ENCODE measurements around the gene NLRP14. TPM values are rescaled to one million over a fixed set of nuclear protein-coding genes. Genes with fewer than 3 reads are reported as not detected.

NLRP14 gene, protein sequence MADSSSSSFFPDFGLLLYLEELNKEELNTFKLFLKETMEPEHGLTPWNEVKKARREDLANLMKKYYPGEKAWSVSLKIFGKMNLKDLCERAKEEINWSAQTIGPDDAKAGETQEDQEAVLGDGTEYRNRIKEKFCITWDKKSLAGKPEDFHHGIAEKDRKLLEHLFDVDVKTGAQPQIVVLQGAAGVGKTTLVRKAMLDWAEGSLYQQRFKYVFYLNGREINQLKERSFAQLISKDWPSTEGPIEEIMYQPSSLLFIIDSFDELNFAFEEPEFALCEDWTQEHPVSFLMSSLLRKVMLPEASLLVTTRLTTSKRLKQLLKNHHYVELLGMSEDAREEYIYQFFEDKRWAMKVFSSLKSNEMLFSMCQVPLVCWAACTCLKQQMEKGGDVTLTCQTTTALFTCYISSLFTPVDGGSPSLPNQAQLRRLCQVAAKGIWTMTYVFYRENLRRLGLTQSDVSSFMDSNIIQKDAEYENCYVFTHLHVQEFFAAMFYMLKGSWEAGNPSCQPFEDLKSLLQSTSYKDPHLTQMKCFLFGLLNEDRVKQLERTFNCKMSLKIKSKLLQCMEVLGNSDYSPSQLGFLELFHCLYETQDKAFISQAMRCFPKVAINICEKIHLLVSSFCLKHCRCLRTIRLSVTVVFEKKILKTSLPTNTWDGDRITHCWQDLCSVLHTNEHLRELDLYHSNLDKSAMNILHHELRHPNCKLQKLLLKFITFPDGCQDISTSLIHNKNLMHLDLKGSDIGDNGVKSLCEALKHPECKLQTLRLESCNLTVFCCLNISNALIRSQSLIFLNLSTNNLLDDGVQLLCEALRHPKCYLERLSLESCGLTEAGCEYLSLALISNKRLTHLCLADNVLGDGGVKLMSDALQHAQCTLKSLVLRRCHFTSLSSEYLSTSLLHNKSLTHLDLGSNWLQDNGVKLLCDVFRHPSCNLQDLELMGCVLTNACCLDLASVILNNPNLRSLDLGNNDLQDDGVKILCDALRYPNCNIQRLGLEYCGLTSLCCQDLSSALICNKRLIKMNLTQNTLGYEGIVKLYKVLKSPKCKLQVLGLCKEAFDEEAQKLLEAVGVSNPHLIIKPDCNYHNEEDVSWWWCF
- 0.24 and 0.34 TPM in 2 replicates for total RNA-seq

DNA sequence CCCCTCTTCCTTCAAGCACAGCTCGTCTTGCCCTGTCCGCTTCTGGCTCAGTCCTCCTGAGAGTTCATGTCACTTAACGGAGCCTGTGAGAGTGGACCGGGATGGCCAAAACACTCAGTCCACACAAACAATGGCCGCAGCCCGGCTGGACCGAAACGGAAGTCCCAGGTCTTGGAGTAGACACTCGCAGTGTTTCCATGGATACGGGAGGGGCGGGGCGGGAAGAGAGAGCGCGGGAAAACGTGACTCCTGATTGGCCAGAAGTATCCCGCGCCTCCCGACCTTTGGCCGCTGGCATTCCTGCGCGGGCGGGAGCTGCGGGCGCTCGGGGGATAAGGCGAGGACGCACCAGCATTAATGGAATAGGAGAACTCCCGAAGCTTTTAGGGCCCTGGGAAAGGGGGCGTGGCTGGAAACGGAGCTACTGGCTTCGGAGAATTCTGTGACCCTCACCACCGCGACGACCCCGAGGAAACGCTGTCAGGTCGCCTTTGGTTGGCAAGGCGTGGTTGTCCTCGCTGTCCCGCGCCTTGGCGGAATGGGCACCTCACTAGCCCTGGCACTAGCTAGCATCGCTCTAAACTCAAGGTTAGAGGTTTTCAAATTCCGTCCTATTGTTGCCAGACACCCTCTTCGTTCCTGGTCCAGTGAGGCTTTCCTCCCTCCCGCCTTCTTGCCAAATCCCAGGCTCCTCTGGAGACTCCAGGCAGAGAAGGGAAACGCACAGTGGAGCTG lies at the start of gene NLRP14, which contains the start of gene ZNF214:
Gene NLRP14 (plus strand): TSS at position 297 of the 735 bp plus-strand sequence. CDS start 18,108 bp downstream, outside the sequence.
Gene ZNF214 (minus strand): TSS at position 164 of the 735 bp plus-strand sequence. CDS start 17,511 bp downstream, outside the sequence.
- intact Hi-C loops (cut with micrococcal nuclease), result no loop called here

DNA sequence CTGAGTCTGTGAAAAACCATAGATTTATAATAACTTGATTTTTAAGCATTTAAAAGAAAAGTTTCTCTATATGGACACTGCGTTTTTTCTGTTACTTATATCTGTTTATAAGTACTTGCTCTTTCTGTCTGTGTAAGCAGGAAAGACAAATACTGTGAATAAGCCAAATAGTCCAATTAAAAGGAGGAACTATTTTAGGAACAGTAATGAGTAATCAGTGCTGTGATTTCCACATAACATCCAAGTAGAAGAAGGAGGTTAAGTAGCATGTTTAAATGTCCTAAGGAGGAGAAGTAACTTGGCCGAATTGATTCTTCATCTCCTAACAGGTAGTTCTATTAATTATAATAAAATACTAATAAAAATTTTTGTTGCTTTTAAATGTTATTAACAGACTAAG lies 40.9 kb upstream of the NLRP14 start:
- intact Hi-C loops (cut with micrococcal nuclease), result no loop called here

DNA sequence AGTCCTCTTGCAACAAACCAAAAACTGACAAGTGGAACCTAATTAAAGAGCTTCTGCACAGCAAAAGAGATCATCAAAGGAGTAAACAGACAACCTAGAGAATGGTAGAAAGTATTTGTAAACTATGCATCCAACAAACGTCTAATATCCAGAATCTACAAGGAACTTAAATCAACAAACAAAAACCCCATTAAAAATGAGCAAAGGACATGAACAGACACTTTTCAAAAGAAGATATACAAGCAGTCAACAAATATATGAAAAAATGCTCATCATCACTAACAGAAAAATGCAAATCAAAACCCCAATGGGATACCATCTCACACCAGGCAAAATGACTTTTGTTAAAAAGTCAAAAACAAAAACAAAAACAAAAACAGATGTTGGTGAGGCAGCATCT lies 33.8 kb upstream of the NLRP14 start:
- intact Hi-C loops (cut with micrococcal nuclease), result no loop called here

DNA sequence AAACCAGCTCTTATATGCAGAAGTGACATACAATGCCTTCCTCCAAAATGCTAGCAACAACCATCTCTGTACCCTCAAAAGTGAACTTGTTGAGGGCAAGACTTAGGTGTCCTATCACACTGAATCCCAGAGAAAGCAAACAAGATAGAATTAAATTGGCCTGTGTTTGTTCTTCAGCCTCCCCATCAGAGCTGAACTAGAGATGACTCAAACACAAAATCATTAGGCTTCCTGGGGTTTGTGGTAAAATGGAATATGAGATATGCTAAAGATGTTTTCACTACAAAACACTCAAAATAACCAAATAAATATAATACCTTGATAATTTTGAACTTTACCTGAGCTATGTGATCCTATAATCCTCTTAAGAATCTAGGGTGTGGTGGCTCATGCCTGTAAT lies 31.8 kb upstream of the NLRP14 start:
- intact Hi-C loops (cut with micrococcal nuclease), result no loop called here

DNA sequence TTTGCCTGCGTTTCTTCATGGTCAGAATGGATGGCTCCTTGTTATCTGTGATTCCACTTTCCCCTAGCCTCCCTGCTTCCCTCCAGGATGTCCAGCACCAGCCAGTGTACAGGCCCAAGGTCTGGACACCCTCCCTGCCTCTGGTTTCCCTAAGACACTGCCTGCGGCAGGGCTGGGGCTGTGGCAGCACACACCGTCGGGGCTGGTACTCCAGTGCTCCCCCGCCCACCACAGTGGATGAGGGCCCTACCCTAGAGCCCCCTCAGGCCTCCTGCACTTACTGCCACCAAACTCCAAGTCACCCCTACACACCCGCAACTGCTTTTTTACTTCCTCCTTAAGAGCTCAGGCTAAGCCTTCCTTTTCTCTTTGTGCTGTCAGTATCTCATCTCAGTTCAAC lies 29.1 kb upstream of the NLRP14 start:
- intact Hi-C loops (cut with micrococcal nuclease), result no loop called here

DNA sequence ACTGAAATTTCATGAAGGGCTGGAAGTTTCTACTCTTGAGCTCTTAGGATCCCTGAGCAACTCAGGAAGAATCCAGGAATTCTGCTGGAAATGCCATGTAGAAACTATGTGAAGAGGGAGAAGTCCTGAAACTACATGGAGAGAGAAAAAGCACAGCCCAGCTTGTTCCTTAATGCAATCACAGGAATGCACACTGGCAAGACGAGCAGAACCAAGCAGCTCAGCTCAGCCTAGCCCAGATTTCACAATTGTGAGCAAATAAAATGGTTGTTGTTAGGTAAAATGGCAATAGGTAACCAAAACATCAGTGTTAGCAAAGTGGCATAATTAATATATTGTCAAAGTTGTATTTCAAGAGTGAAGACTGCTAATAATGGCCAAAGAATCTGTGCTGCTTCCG lies 28.3 kb upstream of the NLRP14 start:
- intact Hi-C loops (cut with micrococcal nuclease), result no loop called here

DNA sequence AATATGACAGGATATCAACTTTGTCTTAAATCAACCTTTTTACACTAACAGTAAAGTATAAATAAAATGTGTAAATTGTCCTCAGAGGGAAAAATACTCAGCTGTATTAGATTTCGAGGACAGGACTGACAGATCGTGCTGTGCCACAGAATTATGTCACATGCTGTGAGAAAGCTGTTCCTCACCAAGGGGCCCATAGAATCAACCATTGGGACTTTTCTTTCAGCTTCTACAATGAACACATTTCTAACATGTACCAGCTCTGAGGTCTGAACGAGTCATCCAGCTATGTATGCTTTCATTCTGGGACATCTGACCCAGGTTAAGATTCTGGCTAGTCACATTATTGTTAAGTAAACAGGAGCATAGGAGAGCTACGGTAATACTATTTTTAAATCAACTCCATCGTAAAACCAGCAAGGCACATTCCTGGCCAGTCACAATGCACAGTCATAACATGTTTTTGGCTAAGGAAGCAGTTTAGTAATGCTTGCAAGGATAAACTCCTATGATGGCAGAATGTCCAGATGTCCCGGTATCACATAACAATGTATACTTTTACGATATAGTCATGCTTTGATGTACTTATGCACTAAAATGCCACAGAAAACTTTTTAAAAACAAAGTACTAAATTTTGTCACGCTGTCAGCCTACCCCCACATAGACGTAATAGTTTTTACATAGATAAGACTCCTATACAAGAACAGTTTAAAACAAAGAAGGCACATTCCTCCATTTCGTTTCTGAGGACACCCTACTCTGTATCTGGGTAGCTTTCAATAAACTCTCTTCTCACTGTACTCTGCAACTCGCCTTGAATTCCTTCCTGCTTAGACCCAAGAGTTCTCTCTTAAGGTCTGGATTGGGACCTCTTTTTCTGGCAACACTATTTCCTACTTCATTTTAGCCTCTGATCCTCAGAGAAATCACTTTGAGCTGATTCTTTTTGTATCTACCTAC lies 27.5 kb upstream of the NLRP14 start:
- intact Hi-C loops (cut with micrococcal nuclease), result no loop called here

DNA sequence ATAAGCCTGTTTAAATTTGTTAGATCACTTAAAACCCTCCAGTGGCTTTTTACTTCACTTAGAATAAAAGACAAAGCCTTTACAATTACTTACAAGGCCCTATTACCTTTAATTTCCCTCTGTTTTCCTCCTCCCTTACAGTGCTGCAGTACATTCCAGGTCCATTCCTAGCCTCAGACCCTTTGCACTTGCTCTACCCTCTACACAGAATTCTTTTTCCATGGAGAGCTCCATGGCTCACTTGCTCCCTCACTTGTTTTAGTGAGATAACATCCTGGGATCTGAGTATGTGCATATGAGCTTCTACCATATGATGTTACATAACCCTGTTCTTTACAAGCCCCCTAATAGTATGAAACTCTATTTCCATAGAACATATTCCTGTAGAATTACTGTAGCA lies 24.6 kb upstream of the NLRP14 start:
- intact Hi-C loops (cut with micrococcal nuclease), result no loop called here

DNA sequence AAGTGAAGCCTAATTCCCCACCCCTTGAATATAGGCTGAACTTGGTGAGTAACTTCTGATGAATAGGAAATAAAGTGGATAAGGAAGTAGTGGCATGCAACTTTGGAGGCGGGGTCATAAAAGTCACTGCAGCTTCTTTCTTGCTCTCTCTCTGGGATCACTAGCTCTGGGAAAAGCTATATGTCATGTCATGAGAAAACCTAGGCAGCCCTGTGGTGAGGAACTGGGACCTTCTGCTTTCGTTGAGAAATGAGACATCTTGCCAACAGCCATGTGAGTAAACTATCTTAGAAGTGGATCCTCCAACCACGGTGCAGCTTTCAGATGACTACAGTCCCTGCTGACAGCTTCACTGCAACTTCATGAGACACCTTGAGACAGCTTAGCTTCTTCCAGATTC lies 15.8 kb upstream of the NLRP14 start:
- intact Hi-C loops (cut with micrococcal nuclease), result no loop called here

DNA sequence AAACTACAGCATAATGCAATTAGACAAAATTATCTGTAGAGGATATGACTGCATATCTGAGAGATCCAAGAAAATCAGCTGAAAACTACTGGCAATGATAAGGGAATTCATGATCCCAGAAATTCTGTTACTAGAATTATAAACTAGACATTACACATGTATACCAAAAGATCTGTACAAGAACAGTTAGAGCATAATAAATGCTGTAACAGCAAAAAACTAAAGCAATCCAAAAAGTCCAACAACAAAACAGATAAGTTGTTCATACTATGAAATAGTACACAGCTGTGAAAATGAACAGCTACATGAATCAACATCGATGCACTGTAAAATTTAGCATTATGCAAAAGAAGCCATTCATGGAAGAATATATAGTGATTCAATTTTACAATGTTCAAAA lies 6.2 kb upstream of the NLRP14 start:
- intact Hi-C loops (cut with micrococcal nuclease), result no loop called here

DNA sequence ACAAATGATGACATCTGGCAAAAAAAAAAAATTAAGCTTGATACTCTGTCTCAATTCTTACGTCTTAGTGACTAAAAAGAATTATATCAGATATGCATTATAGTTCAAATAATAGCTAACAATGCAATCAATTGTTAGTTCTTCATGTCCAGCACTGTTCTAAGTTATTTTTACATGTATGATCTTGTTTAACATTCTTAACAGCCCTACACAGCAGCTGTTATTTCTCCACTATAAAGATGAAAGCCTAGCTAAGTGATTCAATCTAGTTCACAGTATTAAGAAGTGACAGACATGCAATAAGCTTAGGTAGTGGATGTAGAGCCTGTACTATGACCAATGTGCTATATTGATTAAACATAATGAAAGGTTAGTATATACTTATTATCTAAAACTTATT lies 4.3 kb upstream of the NLRP14 start:
- intact Hi-C loops (cut with micrococcal nuclease), result no loop called here

DNA sequence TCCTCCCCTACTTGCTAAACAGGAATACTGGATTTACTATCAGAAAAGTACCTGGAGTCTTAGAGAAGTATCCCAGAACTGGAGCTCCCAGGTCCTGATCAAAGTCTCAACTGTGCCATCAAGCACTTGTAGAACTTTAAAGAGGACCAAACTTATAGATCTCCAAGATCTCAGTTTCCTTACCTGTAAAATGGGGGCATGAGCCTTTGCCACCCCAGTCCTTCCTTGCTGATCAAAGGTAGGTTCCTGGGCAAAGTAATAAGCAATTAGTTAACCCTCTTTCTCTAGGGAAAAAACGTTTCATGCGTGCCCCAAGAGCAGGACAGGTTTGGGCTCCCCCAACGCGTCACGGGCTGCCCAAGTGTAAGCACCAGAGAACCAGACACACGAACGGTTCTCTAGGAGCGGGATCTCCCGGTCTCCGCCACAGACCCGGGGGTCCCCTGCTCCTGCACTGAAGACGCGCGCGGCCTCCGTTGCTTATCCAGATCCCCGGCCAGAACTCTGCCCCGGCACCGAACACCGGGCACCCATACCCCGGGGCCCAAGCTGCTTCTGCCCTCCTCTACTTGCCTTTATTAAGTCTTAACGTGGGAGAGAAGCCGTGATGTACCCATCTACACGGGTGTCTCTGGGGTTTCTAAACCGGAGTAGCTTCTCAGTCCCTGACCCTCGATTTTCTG lies 638 bp upstream of the NLRP14 start:
- intact Hi-C loops (cut with micrococcal nuclease), result no loop called here

DNA sequence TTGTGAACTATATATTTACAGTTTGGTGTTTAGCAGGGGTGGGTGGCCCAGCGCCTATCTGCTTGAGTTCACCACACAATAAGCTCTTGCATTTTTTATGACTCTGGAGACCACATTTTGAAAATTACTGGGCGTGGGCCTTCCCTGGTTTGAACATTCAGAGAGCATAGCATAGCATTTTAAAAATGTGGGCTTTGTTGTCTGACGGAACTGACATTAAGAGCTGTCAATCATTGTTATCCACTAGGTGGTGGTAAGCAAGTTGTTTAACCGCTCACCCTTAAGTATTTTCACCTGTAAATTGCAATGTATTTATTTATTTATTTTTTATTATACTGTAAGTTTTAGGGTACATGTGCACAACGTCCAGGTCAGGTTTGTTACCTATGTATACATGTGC lies 1.0 kb downstream of the NLRP14 start:
- intact Hi-C loops (cut with micrococcal nuclease), result no loop called here

DNA sequence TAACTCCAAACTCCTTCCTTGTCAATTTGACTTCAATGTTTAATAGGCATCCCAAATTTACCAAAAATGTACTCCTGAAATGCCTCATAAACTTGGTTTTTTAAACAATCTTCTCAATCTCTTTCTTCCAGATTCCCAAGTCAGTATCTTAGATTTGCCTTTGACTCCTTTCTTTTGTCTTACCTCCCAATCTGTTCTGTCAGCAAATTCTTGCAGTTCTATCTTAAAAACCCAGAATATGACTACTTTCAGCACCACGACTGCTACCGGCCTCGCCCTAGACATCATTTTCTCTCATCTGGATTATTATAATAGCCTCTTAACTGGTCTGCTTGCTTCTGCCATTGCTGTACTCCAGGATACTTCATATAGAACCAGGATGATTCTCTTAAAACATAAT lies 7.9 kb downstream of the NLRP14 start:
- intact Hi-C loops (cut with micrococcal nuclease), result no loop called here

DNA sequence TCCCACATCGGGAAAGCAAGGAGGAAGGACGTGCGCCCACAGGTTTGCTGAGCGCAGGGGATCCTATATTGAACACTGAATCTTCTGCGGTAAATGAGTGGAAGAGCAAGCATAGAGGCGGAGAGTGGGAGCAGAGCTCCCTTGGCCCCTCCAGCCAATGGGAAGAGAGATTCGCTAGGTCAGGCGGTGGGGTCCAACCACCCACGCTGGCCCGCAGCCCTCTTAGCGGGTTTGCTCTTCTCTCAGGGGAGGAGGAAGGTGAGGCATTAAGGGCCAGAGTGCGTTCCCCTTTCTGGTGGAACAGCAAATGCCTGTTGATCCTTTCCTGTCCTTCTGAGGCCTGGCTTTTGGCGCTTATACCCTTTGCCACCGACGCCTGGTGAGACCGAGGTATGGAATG lies 10.6 kb downstream of the NLRP14 start:
- intact Hi-C loops (cut with micrococcal nuclease), result no loop called here

DNA sequence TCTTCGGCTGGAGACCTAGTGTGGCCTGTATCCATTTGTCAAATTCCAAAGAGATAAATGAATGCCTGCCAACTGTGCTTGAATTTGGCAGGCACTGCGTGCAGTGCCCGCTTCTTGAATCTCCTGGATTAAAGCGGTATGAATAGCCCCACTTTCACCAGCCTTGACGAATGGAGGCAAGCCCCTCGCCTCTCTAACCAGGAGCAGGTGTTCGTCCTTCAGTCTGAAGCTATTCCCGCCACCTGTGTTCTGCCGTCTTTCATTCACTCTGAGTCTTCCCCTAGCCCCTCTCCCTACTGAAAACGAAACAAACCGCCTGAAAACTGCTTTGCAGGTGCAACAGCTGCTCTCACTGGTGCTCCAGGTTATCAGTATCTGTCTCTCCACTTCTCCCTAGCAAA lies 11.2 kb downstream of the NLRP14 start:
- intact Hi-C loops (cut with micrococcal nuclease), result no loop called here

DNA sequence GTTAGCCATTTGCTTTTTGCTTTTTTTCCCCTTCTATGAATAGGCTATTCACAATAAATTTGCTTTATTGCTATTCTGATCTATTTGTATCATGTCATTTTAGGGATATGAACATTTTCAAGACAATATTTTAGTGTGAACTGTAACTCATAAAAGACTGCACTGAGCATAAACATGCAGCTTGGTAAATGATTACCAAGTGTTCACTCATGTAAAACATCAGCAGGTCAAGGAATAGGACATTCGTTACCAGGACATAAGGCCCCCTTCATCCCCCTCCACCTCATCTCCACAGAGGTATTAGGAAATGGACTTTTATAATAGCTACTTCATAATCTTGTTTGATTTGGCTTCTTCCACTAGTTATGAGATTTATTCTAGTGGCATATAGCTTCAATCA lies 12.4 kb downstream of the NLRP14 start:
- intact Hi-C loops (cut with micrococcal nuclease), result no loop called here

DNA sequence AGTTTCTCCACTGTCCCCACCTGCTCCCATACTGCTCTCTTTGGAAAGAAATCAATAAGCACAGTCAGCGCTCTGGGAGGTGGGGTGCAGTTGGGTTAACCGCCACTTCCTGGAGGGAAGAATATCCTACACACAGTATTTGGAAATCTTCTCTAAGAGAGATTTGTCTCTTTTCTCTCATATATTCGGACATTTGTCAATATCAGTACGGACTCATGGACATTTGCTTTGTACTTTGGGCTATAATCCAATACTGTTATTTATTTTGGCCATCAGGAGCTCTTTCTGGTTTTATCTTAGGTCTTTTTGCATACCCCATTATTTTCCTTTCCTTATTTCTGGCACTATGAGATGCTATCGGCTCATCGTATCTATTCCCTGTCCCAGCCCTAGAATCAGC lies 13.7 kb downstream of the NLRP14 start:
- intact Hi-C loops (cut with micrococcal nuclease), result no loop called here

DNA sequence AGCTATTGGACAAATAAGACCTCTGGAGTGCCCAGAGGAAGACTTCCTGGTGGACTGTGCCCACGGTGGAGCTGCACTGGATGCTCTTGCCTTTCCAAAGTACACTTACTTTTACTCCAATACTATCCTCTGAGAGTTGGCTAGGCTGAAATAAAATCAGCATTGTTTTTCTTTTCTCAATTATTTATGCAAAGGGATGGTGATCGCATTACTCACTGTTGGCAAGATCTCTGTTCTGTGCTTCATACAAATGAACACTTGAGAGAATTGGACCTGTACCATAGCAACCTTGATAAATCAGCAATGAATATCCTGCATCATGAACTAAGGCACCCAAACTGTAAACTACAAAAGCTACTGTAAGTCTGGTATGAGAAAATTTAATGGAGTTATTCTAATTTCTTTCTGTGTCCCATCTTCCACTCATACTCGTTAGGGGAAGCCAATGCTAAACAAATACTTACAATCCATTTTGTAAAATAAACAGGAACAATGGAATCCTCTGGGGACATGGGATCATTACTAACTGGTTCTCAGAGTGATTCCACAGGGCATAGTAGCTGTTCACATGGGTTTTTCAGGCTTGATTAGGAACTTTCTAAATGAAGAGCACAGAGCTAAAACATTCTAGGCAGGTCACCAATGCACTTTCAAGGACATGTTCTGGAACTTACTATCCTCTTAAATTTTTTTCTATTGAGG lies 26.3 kb downstream of the NLRP14 start:
- intact Hi-C loops (cut with micrococcal nuclease), result no loop called here

All from T-helper 1 cell treated with Interleukin-12 subunit alpha and Interleukin-12 subunit beta and Interleukin-4 antibody, amounts not matched to agents 30 ng/mL and 1 ng/mL, for 36 hours (primary cell).